IPS-NIHi11 (cell line): Measurements from ENCODE around the gene GRIK3.
A peak's percentile ranks its signal among the peaks of the same experiment; 100 is the strongest.

Experiments
- DNase-seq: peaks from one replicate; pipeline ENCODE4 v3.0.0; 2012; ENCODE audit warnings: mixed read lengths, low spot score

Gene GRIK3

GRCh38 chr1:36822648-36823047 is 211.7 kb downstream of the GRIK3 start:
- DNase-seq = no peak

GRCh38 chr1:36821386-36821785 is 212.9 kb downstream of the GRIK3 start:
- no peak for DNase-seq

- no peak for DNase-seq
Measured at GRCh38 chr1:36818771-36819170, 215.5 kb downstream of the GRIK3 start.

GRCh38 chr1:36816348-36816747 is 218.0 kb downstream of the GRIK3 start:
- no peak for DNase-seq

GRCh38 chr1:36814774-36815173 is 219.5 kb downstream of the GRIK3 start:
- no peak for DNase-seq

- DNase-seq = no peak
Measured at GRCh38 chr1:36814083-36814482, 220.2 kb downstream of the GRIK3 start.

- no peak for DNase-seq
Measured at GRCh38 chr1:36807262-36807661, 227.1 kb downstream of the GRIK3 start.

GRCh38 chr1:36805979-36806640 is 228.2 kb downstream of the GRIK3 start:
- DNase-seq = no peak

GRCh38 chr1:36804669-36805314 is 229.5 kb downstream of the GRIK3 start:
- no peak for DNase-seq

- peak; percentile 28 for DNase-seq
Measured at GRCh38 chr1:36803868-36804570, 230.3 kb downstream of the GRIK3 start.

- DNase-seq = no peak
Measured at GRCh38 chr1:36802018-36802417, 232.3 kb downstream of the GRIK3 start.

GRCh38 chr1:36797761-36798160 is 236.6 kb downstream of the GRIK3 start:
- no peak for DNase-seq

- DNase-seq = no peak
Measured at GRCh38 chr1:36796733-36797132, 237.6 kb downstream of the GRIK3 start.

- DNase-seq = no peak
Measured at GRCh38 chr1:36796106-36796590, 238.2 kb downstream of the GRIK3 start.

GRCh38 chr1:36794460-36794859 is 239.9 kb downstream of the GRIK3 start:
- no peak for DNase-seq

GRCh38 chr1:36793452-36793851 is 240.9 kb downstream of the GRIK3 start:
- no peak for DNase-seq

- no peak for DNase-seq
Measured at GRCh38 chr1:36792292-36792691, 242.0 kb downstream of the GRIK3 start.

- no peak for DNase-seq
Measured at GRCh38 chr1:36790191-36790590, 244.1 kb downstream of the GRIK3 start.

GRCh38 chr1:36789535-36789934 is 244.8 kb downstream of the GRIK3 start:
- DNase-seq = no peak

- no peak for DNase-seq
Measured at GRCh38 chr1:36787312-36787913, 246.9 kb downstream of the GRIK3 start.

- no peak for DNase-seq
Measured at GRCh38 chr1:36786425-36786824, 247.9 kb downstream of the GRIK3 start.

GRCh38 chr1:36784147-36784859 is 250.0 kb downstream of the GRIK3 start:
- no peak for DNase-seq
